ENCODE data around the gene SPINK5. TPM values are rescaled to one million over a fixed set of nuclear protein-coding genes. Genes with fewer than 3 reads are reported as not detected.

Gene SPINK5
- total RNA-seq (5.3 and 6.1 TPM in 2 replicates), polyA plus RNA-seq (3.5 and 5.5 TPM in 2 replicates)

GRCh38 chr5:148063861-148064260, at the start of gene SPINK5:
Gene SPINK5 (plus strand): TSS chr5:148063980. CDS start chr5:148064045, 65 bp downstream.
- TF ChIP-seq CTCF (IDR thresholded peaks at IDR 0.05; ENCODE audit: low read depth, low read length) = no peak
- no peaks in the 10 kb centered on the region for H3K9me3 ChIP-seq (ENCODE audit: low read depth)
- H3K27me3 ChIP-seq = no peaks in the 10 kb centered on the region
- H3K36me3 ChIP-seq = no peaks in the 10 kb centered on the region
- no peak for DNase-seq (ENCODE audit: low read depth in 1 of 2, low spot score in 1 of 2)
- no peak within 1 kb of the TSS for H3K27ac ChIP-seq
- no peak within 1 kb of the TSS for H3K4me3 ChIP-seq
- H3K4me1 ChIP-seq (ENCODE audit: low read depth) = peaks cover 19% of the 10 kb centered on the region

- H3K27ac ChIP-seq = no peak overlapping the region
- H3K36me3 ChIP-seq = no peaks in the 10 kb centered on the region
- no peaks in the 10 kb centered on the region for H3K27me3 ChIP-seq
- no peak for DNase-seq (ENCODE audit: low read depth in 1 of 2, low spot score in 1 of 2)
- no peaks in the 10 kb centered on the region for H3K4me1 ChIP-seq (ENCODE audit: low read depth)
- no peak overlapping the region for H3K4me3 ChIP-seq
- H3K9me3 ChIP-seq (ENCODE audit: low read depth) = no peaks in the 10 kb centered on the region
- no peak for TF ChIP-seq CTCF (IDR thresholded peaks at IDR 0.05; ENCODE audit: low read depth, low read length)
These were observed 49.5 kb upstream of the SPINK5 start for GRCh38 chr5:148014276-148014675.

- Histone ChIP-seq H3K27ac (no peak overlapping the region), H3K4me1 (ENCODE audit: low read depth) (no peaks in the 10 kb centered on the region), H3K36me3 (no peaks in the 10 kb centered on the region), H3K27me3 (no peaks in the 10 kb centered on the region), H3K4me3 (no peak overlapping the region), H3K9me3 (ENCODE audit: low read depth) (no peaks in the 10 kb centered on the region)
- TF ChIP-seq CTCF (IDR thresholded peaks at IDR 0.05; ENCODE audit: low read depth, low read length) = no peak
- DNase-seq (ENCODE audit: low read depth in 1 of 2, low spot score in 1 of 2) = no peak
These were observed 43.4 kb upstream of the SPINK5 start for GRCh38 chr5:148020257-148020988.

- DNase-seq (ENCODE audit: low read depth in 1 of 2, low spot score in 1 of 2) = no peak
- H3K36me3 ChIP-seq = no peaks in the 10 kb centered on the region
- no peaks in the 10 kb centered on the region for H3K9me3 ChIP-seq (ENCODE audit: low read depth)
- H3K27me3 ChIP-seq = no peaks in the 10 kb centered on the region
- H3K4me3 ChIP-seq = no peak overlapping the region
- no peak overlapping the region for H3K27ac ChIP-seq
- H3K4me1 ChIP-seq (ENCODE audit: low read depth) = no peaks in the 10 kb centered on the region
- TF ChIP-seq CTCF (IDR thresholded peaks at IDR 0.05; ENCODE audit: low read depth, low read length) = no peak
These were observed 36.3 kb upstream of the SPINK5 start for GRCh38 chr5:148027505-148027904.

- no peaks in the 10 kb centered on the region for H3K36me3 ChIP-seq
- TF ChIP-seq CTCF (IDR thresholded peaks at IDR 0.05; ENCODE audit: low read depth, low read length) = no peak
- no peak overlapping the region for H3K4me3 ChIP-seq
These were observed 34.6 kb upstream of the SPINK5 start for GRCh38 chr5:148029131-148029530.

More at GRCh38 chr5:148029131-148029530, 34.6 kb upstream of the SPINK5 start:
- no peak overlapping the region for H3K27ac ChIP-seq
- no peak for DNase-seq (ENCODE audit: low read depth in 1 of 2, low spot score in 1 of 2)
- no peaks in the 10 kb centered on the region for H3K9me3 ChIP-seq (ENCODE audit: low read depth)
- H3K27me3 ChIP-seq = no peaks in the 10 kb centered on the region
- H3K4me1 ChIP-seq (ENCODE audit: low read depth) = no peaks in the 10 kb centered on the region

Measured in cardiac muscle cell (in vitro differentiated cells and primary cell).